WTC11 (cell line): ENCODE results near the gene NEURL3.

Experiments used
- FOXP1 ChIP-seq: sonication (generic); formaldehyde crosslinking; IDR thresholded peaks from 2 replicates; pipeline ENCODE4 v1.8.0; 2022; ENCODE audit warnings: missing genetic modification reagents, mild to moderate bottlenecking, moderate library complexity, borderline replicate concordance
- IRF2 ChIP-seq: sonication (generic); formaldehyde crosslinking; IDR thresholded peaks from 2 replicates; pipeline ENCODE4 v1.8.0; 2022; ENCODE audit warnings: low read depth, missing genetic modification reagents, borderline replicate concordance
- NR1H2 ChIP-seq: sonication (generic); formaldehyde crosslinking; IDR thresholded peaks from 2 replicates; pipeline ENCODE4 v1.9.0; 2021; ENCODE audit warnings: mild to moderate bottlenecking, moderate library complexity, missing genetic modification reagents
- ZNF512 ChIP-seq: sonication (generic); formaldehyde crosslinking; IDR thresholded peaks from 2 replicates; pipeline ENCODE4 v1.8.1; 2022; ENCODE audit warnings: missing genetic modification reagents, borderline replicate concordance

DNA sequence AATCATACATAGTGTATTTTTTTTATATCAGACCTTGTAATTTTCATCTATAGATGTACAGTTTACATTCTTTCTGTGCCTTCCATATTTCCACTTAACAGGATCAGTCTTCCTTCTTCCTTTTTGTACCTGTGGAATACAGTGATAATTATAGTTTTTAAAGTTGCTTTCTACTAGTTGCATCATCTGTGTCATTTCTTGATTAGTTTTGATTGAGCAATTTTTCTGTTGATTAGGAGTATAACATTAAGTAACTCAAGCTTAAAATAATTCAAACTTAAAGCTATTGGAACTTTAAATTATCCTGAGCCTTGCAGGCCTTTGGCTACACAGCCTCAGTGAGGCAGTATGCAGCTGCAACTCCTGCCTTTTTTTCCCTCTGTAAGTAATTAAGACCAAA lies 57.4 kb downstream of the NEURL3 start:
- no peak for TF ChIP-seq IRF2 (CRISPR knock-in tag)
- TF ChIP-seq NR1H2 (CRISPR knock-in tag), result no peak
- no peak for TF ChIP-seq FOXP1 (CRISPR knock-in tag)
- no peak for TF ChIP-seq ZNF512 (CRISPR knock-in tag)
